GM13977 (cell line): ENCODE results near the gene SLC2A6.

Experiments used
- DNase-seq: peaks from one replicate; pipeline ENCODE4 v3.0.0; 2012; ENCODE audit warnings: low spot score
- in situ Hi-C: fragments of 300-500 bp; cut with MboI; formaldehyde crosslinking; loops from one replicate; pipeline ENCODE4 v1.12.0; 2022; ENCODE audit warnings: low sequenced_read_pairs, low pct_unique_long_range_greater_than_20kb, mixed read lengths, inconsistent platforms; ENCODE audit not compliant: unreplicated experiment
- TF ChIP-seq, protein P1 (sequence below): IDR thresholded peaks from 2 replicates; pipeline ENCODE4 v1.5.1; 2012; ENCODE audit warnings: mild to moderate bottlenecking, control low read depth; ENCODE audit not compliant: insufficient read depth; ENCODE audit errors: extremely low read depth, missing control alignments

The SLC2A6 gene

GRCh38 chr9:133495327-133496293 lies 16.7 kb upstream of the SLC2A6 start:
- no peak for DNase-seq
- TF ChIP-seq, protein P1, sequence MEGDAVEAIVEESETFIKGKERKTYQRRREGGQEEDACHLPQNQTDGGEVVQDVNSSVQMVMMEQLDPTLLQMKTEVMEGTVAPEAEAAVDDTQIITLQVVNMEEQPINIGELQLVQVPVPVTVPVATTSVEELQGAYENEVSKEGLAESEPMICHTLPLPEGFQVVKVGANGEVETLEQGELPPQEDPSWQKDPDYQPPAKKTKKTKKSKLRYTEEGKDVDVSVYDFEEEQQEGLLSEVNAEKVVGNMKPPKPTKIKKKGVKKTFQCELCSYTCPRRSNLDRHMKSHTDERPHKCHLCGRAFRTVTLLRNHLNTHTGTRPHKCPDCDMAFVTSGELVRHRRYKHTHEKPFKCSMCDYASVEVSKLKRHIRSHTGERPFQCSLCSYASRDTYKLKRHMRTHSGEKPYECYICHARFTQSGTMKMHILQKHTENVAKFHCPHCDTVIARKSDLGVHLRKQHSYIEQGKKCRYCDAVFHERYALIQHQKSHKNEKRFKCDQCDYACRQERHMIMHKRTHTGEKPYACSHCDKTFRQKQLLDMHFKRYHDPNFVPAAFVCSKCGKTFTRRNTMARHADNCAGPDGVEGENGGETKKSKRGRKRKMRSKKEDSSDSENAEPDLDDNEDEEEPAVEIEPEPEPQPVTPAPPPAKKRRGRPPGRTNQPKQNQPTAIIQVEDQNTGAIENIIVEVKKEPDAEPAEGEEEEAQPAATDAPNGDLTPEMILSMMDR = no peak
- in situ Hi-C loops = no loop called here

DNA sequence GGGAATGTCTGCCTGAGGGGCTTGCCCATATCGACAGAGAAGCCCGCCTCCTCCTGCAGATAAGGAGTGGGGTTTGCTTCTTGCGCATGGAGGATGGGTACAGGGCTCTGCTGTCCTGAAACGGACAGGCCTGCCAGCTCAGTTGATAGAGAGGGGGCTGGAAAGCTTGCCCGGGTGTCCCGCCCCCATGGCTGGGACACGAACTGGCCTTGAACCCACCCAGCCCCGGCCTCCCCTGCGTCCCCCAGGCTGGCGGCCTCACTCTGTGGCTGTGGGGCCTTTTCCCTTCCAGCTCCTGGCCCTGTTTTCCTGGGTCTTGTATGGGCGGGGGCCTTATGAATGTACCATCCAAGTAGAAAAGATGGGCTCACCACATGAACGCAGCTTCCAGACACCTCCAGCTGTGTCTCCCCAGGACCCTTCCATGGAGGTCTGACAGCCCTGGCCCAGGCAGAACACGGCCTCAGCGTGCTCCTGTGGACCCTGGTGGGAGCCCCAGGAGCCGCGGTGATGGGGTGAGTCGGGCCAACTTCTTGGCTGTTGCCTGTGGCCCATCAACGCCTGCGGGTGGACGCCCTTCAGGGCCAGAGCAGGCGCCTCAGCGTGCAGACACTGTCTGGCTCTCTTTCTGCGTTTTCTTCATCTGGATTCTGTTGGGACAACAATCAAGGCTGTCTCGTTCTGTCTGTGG lies 15.9 kb upstream of the SLC2A6 start:
- DNase-seq = no peak
- TF ChIP-seq, protein P1 = no peak
- in situ Hi-C loops = no loop called here

DNA sequence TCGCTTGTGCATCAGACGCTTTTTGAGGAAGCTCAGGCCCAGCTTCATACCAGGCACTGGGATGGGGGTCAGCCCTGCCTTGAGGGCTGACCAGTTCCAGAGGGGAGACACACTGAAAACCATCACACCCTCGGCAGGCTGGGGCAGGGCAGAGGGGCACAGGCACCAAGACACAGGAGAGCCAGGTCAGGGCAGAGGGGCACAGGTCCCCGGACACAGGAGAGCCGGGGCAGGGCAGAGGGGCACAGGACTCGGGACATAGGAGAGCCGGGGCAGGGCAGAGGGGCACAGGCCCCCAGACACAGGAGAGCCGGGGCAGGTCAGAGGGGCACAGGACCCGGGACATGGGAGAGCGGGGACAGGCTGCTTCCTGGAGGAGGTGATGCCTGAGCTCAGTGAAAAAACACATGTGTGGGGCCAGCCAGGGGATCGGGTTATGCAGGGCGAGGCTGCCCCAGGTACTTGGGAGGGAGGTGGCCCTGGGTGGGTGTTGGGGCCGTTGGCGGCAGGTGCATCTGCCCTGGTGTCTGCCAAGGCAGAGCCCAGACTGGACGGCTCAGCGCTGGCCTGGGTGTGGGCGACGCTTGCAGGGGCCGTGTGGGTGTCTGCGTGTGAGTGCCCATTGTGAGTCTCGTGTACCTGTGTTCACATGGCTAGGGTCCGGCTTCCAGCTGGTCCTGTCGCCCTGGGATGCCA lies 15.1 kb upstream of the SLC2A6 start:
- TF ChIP-seq, protein P1 = no peak
- DNase-seq = no peak
- in situ Hi-C loops = no loop called here

GRCh38 chr9:133493428-133493827 lies 14.5 kb upstream of the SLC2A6 start:
- TF ChIP-seq, protein P1 = no peak
- no peak for DNase-seq
- in situ Hi-C loops = no loop called here

DNA sequence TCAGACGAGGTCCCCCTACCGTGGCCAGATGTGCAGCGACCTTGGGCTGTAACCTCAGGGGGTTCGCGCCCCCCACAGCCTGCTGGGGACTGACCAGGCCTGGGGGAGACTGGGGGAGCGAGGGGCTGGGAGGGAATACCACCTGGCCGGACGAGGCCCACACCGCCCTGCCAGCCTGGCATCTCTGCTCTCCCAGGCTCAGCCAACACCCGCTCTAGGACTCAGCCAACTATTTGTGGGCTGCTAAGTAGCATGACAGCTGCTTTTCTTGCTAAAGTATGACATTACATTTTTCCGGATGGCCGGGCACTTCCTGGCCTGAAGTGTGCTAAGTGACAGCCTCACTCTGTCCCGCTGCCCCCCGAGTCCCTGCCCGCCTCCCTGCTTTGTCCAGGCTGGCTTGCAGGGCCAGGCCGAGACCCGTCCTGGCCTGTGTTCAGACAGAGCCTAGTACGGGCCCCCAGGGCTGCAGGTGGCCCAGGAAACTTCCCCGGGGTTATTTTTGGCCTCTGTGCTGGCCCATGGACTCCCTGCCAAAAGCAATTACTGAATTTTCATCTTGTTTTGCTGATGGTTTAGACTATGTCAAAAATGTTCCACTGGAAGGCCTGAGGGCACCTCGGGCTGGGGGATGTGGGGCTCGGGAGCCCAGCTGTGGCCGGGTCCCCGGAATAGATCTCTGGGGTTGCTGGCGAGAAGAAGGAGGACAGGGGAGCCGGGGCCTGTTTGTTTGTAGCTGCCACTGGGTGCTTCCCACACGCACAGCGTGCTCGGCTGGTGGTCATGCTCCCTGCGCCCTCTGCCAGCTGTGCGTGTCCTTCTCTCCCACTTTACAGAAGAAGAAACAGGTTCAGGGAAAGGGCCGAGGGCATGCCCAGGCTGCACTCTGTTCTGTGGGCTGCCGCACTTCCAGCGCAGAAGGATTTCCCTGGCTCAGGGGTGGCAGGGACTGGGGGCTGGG lies 13.4 kb upstream of the SLC2A6 start:
- no peak for DNase-seq
- in situ Hi-C loops = no loop called here
- TF ChIP-seq, protein P1 = no peak

DNA sequence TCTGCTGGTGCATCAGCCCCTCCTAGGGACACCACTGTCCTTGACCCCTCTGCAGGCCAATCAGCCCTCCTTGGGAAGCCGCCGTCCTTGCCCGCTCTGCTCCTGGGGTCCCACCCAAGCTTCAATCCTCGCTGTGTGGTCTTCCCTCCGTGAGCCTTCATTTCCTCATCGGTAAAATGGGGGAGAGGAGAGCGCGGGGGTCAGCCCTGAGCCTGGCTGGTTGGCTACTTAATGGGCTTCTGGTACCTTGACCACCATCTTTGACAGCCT lies 12.7 kb upstream of the SLC2A6 start:
- TF ChIP-seq, protein P1 = no peak
- DNase-seq = no peak
- in situ Hi-C loops = no loop called here
